Small intestine (tissue), 7 donors: ENCODE data around the gene ECT2. TPM values are rescaled to one million over a fixed set of nuclear protein-coding genes. Genes with fewer than 3 reads are reported as not detected.
"Not testable (repeated sequence)": the region's sequence is repeated elsewhere in the genome, so short reads cannot be mapped to it uniquely, and the experiment has no call there.

ENCODE experiments used
- DNase-seq, 2 donors: peaks; one replicate each; pipeline versions ENCODE4 v3.0.0 to v3.0.0-alpha.2; 2013
- FAIRE-seq: peaks from 2 replicates; lab custom pipeline; 2012; peaks lifted over from hg19 to GRCh38; lab: Jason Lieb, UNC
- H3K27ac ChIP-seq, 3 donors: one replicate each; pipeline ENCODE4 v1.5.1; 2013; ENCODE audit warnings: low read length in 2 of 3, mild to moderate bottlenecking in 2 of 3, control low read depth in 1 of 3, inconsistent platforms in 1 of 3, low read depth in 1 of 3, moderate library complexity in 1 of 3
- H3K27me3 ChIP-seq, 3 donors: one replicate each; pipeline ENCODE4 v1.6.1; 2013; ENCODE audit warnings: low read length in 3 of 3, inconsistent platforms in 1 of 3; ENCODE audit not compliant: control insufficient read depth in 3 of 3, insufficient read depth in 3 of 3
- H3K36me3 ChIP-seq, 3 donors: one replicate each; pipeline ENCODE4 v1.6.1; 2013; ENCODE audit warnings: low read length in 3 of 3, inconsistent platforms in 1 of 3, low read depth in 1 of 3, mild to moderate bottlenecking in 1 of 3, moderate library complexity in 1 of 3; ENCODE audit not compliant: control insufficient read depth in 3 of 3, insufficient read depth in 2 of 3
- H3K4me1 ChIP-seq, 3 donors: one replicate each; pipeline ENCODE4 v1.6.1; 2013; ENCODE audit warnings: low read length in 2 of 3, inconsistent platforms in 1 of 3, low read depth in 1 of 3, mild to moderate bottlenecking in 1 of 3, moderate library complexity in 1 of 3; ENCODE audit not compliant: control insufficient read depth in 3 of 3, insufficient read depth in 2 of 3
- H3K4me3 ChIP-seq, 3 donors: one replicate each; pipeline ENCODE4 v1.5.1; 2013; ENCODE audit warnings: low read length in 3 of 3, control low read depth in 1 of 3, inconsistent platforms in 1 of 3, low read depth in 1 of 3, mild to moderate bottlenecking in 1 of 3, moderate library complexity in 1 of 3
- H3K9me3 ChIP-seq, 2 donors: one replicate each; pipeline ENCODE4 v1.6.1; 2013; ENCODE audit warnings: low read depth in 1 of 2, low read length in 1 of 2; ENCODE audit not compliant: control insufficient read depth in 2 of 2, insufficient read depth in 1 of 2
- WGBS, 3 donors: extraction: QIAGEN DNeasy Blood & Tissue Kit; methylation state at CpG; one replicate each; pipeline ENCODE4 v1.1.7; 2013; 5-methylcytosine and 5-hydroxymethylcytosine counted together
- polyA plus RNA-seq, 4 donors: library from polyadenylated mRNA; stranded (reverse) in 3 of 4; unstranded in 1 of 4; fragments of 200-250 nt in 3 of 4; fragments of 120-200 nt in 1 of 4; gene quantifications; one replicate each; pipeline versions ENCODE4 v1.2.1 to v1.2.3, GENCODE V29; 2013
- donor health status: healthy with polysubstance abuse.
- donor health status: control.
- donor health status: control.
- donor health status: Bipolar disorder and iron deficiency.
- donor health status: healthy.

The ECT2 gene
- polyA plus RNA-seq, 4 donors = 3.0 to 16.8 (median 9.8) TPM

DNA sequence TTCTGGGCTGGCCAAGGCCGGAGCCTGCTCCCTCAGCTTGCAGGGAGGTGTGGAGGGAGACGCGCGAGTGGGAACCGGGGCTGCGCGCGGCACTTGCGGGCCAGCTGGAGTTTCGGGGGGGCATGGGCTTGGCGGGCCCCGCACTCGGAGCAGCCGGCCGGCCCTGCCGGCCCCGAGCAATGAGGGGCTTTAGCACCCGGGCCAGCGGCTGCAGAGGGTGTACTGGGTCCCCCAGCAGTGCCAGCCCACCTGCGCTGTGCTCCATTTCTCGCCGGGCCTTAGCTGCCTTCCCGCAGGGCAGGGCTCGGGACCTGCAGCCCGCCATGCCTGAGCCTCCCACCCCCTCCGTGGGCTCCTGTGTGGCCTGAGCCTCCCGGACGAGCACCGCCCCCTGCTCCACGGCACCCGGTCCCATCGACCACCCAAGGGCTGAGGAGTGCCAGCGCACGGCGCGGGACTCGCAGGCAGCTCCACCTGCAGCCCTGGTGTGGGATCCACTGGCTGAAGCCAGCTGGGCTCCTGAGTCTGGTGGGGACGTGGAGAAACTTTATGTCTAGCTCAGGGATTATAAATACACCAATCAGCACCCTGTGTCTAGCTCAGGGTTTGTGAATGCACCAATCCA is 116.3 kb downstream of the ECT2 start:
- not testable (repeated sequence) for H3K4me1 ChIP-seq, DNase-seq, H3K36me3 ChIP-seq, H3K4me3 ChIP-seq, FAIRE-seq, H3K9me3 ChIP-seq, H3K27ac ChIP-seq, H3K27me3 ChIP-seq
- WGBS, 3 donors = 94 to 96% (median 94%) methylated on average over 29 to 38 of the region's 38 CpGs

- Histone ChIP-seq H3K4me3 (no peak overlapping the region), H3K9me3 (no peaks in the 10 kb centered on the region), H3K4me1 (peaks cover 0 to 2% (median 0%) of the 10 kb centered on the region in 3 donors), H3K27ac (no peak overlapping the region), H3K27me3 (no peaks in the 10 kb centered on the region), H3K36me3 (no peaks in the 10 kb centered on the region)
- WGBS, 3 donors = 54 to 80% (median 57%) methylated on average over 2 of the region's 2 CpGs
- no peak for FAIRE-seq
- DNase-seq = peak; percentile 22 to 39
These were observed 118.2 kb downstream of the ECT2 start for GRCh38 chr3:172868582-172869200.

GRCh38 chr3:172869368-172869771 is 118.8 kb downstream of the ECT2 start:
- 4 to 28% (median 20%) methylated on average over 3 of the region's 3 CpGs for WGBS, 3 donors
- FAIRE-seq = no peak
- peak; percentile 76 to 81 for DNase-seq
- Histone ChIP-seq H3K4me3 (no peak overlapping the region), H3K27ac (no peak overlapping the region), H3K36me3 (no peaks in the 10 kb centered on the region), H3K9me3 (no peaks in the 10 kb centered on the region), H3K4me1 (peaks cover 0 to 2% (median 0%) of the 10 kb centered on the region in 3 donors), H3K27me3 (no peaks in the 10 kb centered on the region)

GRCh38 chr3:172869784-172870518 is 119.4 kb downstream of the ECT2 start:
- Histone ChIP-seq H3K27ac (no peak overlapping the region), H3K4me1 (peaks cover 0 to 2% (median 0%) of the 10 kb centered on the region in 3 donors), H3K36me3 (no peaks in the 10 kb centered on the region), H3K4me3 (no peak overlapping the region), H3K9me3 (no peaks in the 10 kb centered on the region), H3K27me3 (no peaks in the 10 kb centered on the region)
- 49 to 69% (median 53%) methylated on average over 3 of the region's 3 CpGs for WGBS, 3 donors
- FAIRE-seq (no peak), DNase-seq (no peak)

Other genes with a start within 250 kb of the ECT2 start
- gene TNFSF10, start 227.3 kb upstream of the ECT2 start, polyA plus RNA-seq = 100 to 1,000 TPM in 1 of 4 donors, 10 to 100 TPM in 3; 31.1 to 169 (median 44.3) TPM
- 1 to 10 TPM; 1.1 to 7.0 (median 3.3) TPM for gene NCEH1, start 39.7 kb upstream of the ECT2 start, polyA plus RNA-seq